NCI-H1436 treated with DMSO at 0.1 percent for 48 hours (cell line): ENCODE data around the gene POLR2L.

Source experiments
- DNase-seq: peaks from one replicate; lab custom pipeline; 2025; lab: John Stamatoyannopoulos, UW

Gene POLR2L

DNA sequence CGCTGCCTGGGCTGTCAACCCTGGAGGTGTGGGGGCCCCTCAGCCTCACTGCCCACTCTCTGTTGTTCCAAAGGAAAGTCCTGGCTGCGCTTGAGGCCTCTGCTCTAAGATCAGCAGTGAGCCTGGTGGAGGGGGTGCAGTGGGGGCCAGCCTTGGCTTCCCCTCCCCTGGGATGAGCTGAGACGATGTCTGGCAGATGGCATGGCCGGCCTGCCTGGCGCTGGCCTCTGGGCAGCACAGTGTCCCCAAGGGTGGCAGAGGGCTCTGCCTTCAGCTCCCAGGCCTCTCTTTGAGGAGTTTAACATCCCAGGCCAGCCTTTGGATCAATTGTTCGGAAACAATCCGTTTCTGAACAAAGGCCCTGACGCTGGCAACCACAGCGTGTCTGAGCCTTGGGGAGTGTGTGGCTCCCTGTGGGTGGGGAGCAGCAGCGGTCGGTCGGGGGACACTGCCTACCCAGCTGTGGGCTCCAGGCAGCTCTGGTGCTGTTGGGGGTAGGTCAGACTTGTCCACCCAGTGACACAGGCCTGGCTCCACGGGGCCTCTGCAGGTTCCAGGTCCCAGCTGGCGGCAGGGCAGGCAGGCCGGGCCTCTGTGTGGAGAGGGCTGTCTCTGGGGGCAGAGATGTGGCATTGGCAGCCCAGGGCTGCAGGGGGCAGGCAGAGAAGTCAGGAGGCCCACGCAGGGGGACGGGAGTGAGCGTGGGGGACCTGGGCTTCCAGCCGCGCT is 12.4 kb upstream of the POLR2L start:
- no peak for DNase-seq

DNA sequence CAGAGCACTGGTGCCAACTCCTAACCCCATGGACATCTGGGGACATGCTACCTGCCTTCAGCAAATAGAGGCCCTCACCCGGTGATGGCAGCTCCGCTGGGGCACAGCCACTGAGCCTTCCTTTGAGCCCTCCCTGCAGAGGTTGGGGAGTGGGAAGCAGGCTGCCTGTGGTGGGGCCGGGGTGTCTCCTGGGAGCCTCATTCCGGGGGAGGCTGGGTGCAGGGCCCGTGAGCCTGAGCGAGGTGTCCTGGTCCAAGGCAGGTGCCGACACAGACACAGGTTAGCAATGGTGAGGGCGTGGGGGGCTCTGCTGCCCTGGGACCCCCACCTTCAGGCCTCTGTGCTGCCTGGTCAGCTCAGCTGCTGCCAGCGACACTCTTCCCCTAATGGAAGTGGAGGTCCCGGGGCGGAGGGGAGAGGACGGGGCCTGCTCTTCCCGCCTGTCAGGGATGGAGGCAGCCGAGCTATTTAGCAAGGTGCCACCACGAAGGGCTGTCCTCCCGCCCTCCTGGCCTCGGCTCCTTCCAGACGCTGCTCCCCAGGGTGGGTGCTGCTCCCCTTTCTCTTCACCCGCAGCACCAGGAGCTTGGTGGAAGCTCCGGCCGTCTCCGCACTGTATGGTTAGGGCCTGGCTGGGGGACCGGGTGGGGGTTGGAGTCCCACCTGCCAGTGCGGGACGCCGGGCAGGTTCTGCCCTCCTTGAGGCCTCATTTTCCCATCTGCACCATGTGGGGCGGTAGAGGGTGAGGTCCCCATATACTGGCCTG is 11.5 kb upstream of the POLR2L start:
- no peak for DNase-seq

DNA sequence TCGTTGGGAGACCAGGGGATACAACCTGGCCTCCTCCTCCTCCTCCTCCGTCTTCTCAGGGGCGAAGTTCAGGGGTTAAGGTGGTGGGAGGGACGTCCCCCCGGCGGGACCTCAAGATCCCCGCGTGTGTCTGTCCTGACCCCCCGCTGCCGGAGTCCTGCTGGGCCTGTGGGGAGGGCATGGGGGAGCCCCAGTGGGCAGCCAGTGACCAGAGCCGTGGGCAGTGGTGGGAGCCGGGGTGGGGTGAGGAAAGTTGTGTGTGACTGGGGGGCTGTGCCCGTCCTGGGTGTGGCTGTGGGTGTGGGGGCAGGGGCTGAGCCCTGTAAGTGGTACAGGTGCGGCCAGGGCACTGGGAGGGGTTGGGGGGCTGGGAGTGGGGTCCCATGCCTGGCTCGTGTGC is 10.4 kb upstream of the POLR2L start:
- DNase-seq, result no peak

DNA sequence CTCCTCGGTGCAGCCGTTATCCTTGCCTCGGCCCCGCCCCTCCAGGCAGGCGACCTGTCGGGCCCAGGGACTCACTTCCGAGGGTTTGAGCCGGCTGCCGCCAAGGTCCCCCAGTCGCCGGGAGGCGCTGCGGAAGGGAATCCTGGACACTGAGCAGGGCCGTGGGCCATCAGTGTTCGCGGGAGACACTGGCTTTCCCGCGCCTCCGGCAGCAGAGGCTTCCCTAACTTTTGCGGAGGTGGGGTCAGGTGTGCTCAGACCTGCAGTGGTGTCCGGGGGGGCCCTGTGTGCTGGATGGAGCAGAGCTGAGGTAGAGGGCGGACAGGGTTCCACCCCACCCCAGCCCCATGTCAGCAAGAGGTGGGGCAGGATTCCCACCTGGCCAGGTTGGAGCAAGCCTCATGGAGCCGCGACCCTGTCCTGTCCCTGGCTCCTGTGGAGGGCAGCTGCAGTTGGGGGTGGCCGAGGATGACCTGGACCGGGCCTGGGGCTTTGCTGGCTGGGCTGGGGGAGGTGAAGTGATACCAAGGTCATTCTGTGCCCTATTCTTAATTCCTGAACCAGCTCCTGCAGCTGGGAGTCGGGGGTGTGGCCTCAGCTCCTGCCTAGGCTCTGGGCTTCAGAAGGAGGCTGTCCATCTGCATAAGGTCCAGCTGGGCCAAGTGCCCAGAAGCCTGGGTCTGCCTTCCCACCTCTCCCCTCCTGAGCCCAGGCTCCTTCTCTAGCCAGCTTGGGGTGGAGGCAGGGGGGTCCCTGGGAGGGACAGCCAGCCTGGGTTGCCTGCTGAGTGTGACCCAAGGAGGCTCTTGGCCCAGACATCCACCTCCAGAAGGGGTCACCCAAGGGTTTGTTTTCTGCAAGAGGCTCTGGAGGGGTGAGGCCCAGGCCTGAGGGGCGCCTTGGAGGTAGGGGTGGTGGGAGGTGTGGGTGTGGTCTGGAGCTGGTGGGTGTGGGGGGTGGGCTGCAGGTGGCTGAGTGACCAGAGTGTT is 8.7 kb upstream of the POLR2L start:
- no peak for DNase-seq

DNA sequence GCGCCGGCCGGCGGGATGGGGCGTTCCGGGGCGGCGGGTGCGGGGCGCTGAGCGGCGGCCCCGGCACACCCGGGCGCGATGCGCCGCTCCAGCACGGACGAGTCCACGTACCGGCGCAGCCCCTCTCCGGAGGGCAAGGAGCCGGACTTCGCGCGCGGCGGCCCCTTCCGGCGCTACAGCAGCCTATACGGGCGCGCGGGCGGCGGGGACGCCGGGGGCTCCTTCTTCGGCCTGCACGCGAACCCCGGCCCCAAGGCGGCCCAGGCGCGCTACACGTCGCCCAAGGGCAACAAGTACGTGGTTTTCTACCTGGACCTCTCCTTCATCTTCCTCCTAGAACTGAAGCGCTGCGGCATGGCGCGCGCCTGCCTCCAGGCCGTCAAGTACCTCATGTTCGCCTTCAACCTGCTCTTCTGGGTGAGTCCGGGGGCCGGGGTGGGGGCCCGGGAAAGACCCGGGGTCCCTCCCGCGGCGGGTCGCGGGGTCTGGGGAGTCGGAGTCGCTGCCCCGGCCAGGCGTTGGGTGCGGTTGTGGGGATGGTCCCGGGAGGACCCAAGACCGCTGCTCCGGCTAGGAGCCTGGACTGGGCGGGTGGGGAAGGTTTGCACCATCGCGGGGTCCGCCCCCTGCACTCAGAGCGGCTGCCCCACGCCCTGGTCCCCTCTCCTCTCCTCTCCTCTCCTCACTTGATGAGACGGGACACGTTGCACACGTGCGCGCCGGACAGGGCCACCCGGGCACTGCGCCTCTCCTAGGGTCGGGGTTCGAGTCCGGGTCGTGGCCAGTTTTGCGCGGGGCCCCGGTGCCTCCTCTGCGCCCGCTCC is 7.8 kb upstream of the POLR2L start:
- no peak for DNase-seq

DNA sequence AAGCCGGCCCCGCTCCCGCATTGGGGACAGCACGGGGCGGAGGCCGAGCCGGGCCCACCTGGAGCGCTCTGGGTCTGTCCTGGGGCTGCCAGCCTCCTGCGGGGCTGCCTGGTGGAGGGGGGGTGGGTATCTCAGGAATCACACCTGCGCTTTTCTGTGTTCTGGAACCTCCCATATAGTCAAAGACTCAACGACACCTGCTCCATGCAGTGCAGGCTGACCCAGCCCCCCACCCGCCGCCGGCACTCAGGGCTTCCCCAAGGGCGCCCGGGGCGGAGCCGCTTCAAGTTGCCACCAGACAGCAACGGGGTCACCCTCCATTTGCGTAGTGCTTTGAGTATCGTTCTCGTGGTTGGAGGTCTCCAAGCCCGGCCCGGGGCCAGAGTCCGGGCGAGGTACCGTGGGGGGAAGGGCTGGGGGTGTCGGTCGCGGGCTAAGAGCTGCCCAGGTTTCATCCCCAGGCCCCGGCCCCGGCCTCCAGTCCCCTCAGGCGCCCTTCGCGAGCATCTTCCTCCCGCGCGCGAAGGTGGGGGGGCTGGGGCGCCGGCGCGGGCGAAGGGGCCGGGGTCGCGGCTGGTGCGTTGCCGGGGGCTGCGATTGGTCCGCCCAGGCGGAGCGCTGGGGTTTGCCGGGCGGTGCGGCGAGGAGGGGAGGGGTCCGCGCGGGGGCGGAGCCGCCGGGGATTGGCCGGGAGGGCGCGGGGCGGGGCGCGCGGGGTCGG is 6.9 kb upstream of the POLR2L start:
- DNase-seq, result no peak

DNA sequence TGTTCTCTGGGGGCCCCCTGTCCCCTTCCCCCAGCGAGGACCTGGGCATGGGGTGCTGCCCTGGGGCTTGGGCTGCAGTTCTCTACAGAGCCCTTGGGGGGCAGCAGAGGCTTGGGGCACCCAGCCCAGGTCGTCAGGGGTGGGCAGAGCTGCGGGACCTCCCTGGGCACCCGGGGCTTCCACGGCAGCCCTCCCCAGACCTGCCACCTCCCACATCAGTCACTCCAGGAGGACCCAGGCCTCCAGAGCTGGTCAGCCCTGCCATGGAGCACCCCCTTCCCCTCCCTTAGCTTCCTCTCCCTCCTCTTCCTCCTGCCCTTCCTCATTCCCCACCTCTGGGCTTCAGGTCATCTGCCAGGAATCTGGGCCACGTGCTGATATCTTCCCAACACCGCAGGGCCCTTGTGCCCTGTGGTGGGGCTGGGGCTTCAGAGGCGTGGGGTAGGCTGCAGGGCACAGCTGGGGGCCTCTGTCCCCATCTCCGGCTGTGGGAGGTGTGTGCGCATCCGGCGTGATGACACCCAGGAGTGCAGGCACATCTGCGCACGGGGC is 6.1 kb upstream of the POLR2L start:
- no peak for DNase-seq

DNA sequence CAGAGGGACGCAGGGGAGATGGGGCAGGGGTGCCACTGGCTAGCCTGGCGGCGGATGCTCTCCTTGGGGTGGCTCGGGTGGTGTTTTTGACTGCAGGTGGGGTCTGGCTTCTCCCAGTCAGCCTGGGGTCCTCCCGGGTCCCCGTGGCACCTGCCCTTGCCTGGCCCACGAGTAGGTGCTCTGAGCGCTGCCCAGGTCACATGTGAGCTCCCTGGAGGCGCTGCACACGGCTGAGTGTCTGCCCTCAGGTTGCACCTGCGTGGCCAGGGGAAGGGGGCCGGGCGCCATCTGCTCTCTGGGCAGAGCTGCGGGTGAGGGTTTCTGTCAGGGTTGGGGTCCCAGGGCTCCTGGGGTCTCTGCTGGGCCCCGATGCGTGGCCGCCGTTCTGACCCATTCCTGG is 5.5 kb upstream of the POLR2L start:
- no peak for DNase-seq

DNA sequence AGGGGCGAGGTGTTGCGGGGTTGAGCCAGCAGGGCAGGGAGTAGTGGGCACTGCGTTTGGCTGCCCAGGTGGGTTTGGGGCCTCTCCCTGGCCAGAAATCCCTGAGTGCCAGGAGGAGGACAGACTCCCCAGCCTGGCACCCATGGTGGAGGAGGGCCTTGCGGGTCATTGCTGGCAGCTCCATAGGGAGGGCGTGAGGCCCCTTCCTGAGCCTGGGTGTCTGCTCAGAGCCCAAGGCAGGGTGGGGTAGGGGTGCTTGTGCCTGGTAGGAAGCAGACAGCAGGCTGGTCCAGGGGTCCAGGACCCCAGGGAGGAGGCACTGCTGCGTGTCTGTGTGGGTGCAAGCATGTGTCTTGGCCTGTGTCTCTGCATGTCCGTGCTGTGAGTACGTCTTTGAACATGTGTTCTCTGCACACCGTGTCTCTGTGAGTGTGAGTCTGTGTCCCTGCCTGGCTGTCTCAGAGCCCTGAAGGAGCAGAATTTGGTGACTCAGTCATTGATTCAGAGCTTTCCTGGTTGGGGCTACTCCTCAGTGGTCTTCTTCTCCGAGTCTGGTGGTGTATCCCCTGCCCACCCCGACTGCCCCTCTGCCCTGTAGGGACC is 4.3 kb upstream of the POLR2L start:
- no peak for DNase-seq

DNA sequence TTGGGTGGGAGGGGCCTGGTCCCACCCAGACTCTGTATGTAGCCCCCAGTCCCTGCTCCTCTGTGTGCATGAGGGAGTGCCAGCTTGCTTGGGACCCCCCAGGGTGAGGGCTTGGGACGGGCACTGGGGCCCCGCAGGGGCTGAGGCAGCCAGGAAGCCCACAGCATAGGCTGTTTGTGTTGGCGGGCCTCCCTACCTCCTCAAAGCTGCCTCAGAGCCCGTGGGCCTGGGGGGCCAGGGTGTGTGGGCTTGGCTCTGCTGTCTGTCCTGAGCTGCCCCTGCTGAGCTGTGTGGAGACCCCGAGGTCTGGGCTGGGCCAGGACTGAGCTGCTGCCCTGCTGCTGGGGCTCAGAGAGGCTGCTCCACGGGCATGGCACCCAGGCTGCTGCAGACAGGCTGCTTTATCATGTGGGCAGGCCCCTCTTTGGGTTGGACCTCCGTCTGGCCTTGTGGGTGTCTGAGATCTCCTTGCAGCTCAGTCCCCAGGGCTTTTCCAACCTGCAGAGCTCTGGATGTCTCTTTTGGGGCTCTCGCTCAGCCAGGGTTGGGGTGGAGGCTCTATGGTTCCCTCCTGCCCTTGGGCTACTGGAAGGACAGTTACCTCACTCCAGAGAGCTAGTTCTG is 3.7 kb upstream of the POLR2L start:
- DNase-seq, result no peak

DNA sequence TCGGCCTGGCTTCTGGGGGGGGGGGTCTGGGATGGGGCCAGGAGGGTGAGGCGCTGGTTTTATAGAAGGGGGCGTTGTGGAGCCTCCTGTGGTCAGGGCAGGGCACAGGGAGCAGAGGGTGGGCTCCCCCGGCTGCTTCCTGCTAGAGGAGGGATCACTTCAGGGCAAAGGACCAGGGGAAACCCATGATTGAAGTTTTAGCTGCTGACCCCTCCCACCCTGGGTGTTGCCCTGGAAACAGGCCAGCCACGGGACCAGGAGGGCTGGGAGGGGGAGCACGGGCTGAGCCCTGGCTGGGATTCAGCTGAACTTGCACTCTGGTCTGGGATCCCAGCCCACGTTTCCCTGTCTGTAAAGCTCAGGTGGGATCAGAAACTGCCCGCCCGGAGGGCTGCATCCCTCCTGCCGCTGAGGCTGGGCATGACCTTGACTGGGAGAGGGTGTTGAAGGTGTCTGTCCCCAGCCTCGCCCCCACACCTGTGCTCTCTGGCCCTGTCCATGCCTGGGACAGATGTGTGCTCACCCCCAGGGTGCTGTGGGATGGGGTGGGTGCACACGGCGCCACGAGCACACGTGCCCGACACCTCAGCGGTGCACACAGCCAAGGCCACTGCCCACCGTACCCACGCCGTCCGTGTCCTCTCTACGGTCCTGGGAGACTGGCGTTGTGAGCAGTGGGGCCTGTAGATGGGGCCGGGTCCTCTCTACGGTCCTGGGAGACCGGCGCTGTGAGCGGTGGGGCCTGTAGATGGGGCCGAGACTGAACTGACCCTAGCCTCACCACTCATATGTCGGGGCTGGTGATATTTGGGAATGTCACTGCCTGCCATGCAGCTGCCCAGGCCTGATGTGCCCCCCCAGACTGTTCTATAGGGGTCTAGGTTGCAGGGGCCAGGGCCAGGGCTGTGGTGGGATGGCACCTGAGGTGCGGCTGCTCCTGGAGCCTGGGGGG is 2.6 kb upstream of the POLR2L start:
- no peak for DNase-seq

DNA sequence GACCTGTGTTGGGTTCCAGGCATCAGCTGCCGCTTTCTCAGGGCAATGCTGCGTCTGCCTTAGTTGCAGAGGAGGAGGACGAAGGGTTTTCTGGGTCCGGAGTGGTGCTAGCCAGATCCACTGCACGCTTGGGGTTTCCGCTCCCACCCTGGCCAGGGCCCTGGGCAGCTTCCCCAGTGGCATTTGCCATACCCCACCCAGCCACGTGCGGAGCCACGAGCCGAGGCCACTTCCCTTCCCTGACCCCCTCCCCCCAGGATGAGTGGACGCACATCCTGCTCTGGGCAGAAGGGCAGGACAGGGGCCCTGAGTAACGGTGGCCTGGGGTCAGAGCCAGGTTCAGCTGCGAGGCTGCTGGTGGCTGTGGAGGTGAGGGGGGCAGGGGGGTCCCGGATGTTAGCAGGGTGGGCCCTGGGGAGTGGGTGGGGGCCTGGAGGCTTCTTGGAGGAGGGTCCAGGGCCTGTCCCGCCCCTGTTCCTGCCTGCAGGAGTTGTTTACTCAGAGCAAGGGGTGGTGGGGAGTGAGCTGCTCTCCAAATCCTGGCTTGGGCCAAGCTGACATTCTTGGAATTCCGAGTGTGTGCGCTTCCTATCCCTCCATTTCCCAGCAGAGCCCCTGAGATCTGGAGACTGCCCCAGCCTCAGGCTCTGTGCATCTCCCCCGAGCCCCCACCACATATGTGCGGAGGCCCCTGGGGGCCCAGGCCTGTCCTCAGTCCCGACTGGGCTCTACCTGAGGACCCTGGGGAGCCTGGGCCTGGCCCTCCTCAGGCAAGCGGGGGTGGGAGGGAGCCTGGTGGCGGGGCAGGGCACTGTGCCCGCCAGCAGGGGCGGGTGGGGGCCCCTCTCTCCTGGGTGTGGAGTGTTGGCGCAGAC is 1.7 kb upstream of the POLR2L start:
- DNase-seq, result no peak

DNA sequence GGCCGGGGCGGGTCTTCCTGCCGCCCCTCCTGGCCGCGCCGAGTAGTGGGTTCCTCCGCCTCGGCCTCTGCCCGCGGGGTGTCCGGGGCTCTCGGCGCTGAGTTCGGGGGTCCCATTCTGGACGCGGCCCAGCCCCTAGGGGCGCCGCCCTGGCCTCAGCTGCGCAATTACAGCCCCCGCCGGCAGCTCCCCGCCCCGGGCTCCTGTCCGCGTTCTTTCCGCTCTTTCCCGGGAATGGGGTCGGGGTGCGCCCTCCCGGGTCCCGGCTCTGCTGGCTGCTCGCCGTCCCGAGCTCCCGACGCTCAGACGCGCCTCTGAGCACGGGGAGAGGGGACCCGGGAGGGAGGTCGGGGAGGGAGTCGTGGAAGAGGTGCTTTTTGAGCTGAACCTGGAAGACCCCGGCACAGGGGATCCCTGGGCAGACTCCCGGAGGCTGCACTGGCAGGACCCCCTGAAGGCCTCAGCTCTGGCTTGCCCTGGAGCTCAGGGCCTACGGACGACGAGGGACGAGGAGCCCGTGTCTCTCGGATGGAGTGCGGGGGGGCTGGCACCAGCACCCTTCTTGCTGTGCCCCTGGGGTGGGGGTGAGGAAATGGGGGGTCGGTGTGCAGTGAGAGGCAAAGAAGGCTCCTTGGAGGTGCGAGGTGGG is 881 bp upstream of the POLR2L start:
- DNase-seq, result no peak

DNA sequence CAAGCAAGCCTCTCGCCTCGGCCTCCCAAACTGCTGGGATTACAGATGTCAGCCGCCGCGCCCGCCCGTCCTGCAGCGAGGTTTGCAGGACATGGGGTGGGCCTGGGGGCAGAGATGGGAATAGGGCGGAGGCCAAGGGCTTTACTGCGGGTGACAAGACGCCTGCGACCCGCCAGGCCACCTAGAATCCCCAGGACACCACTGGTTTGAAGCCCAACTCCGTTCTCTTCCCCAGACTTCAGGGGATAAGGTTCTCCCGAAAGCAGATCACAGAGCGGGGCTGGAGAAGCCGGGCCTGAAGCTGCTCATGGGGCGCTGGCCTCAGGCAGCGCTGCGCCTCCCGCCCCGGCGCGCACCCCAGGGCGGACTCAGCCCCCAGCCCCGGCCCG is 354 bp downstream of the POLR2L start:
- no peak for DNase-seq

DNA sequence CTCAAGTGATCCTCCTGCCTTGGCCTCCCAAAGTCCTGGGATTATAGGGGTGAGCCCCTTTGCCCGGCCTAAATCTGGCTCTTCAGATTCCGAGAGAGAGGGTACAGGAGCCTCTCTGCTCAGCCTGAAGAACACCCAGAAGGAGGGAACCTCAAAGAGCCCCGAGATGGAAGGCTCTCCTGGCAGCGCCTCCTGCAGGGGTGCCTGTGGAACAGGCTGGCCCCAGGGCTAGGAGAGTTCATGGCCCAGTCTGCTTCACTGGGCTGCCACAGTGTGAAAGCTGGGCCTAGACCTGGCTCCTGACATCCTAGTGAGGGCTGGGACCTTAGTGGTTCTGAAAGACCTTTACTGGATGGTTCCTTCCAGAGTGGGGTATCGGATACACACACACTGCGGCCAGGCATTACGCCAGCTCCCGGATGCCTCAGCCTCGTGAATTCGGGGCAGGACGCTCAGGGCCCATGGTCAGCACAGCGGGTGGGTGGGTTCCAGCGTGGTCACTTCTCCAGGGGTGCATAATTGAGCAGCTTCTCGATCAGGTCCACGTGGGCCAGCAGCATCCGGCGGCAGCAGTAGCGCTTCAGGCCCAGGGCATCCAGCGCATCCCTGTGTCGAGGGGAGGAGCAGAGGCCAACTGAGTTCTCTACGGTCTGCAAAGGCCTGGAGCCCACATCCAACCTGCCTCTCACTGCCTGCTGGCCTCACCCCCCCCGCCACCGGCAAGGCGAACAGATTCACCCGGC is 2.3 kb downstream of the POLR2L start:
- DNase-seq, result no peak

DNA sequence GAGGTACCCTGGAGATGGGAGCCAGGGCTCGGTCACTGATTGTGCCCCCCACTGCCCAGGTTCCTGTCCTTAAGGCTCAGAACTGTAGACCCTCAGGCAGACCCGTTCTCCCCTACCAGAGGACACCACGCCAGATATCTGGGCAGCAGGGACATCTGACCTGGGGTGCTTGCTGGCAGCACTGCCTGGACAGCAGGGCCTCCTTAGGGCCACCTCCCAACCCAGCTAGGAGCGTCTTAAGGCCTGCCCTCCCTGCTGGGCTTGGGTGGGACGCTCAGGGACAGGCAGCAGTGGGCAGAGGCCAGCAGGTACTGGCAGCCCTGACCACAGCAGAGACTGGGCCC is 3.1 kb downstream of the POLR2L start:
- DNase-seq, result no peak
